Fibroblast of skin of left quadriceps (primary cell): ENCODE results near the gene WDR70.
"Not testable (repeated sequence)": the region's sequence is repeated elsewhere in the genome, so short reads cannot be mapped to it uniquely, and the experiment has no call there.

Experiments
- DNase-seq, 2 experiments: peaks; one replicate each; pipeline ENCODE4 v3.0.0-alpha.2; 2013; ENCODE audit warnings: low read depth in 2 of 2

WDR70 gene

GRCh38 chr5:37379100-37379628, at the start of gene WDR70:
Gene WDR70, plus strand, starts transcription at chr5:37379318. Its CDS starts 50 bp downstream, at chr5:37379368.
- DNase-seq, result peak; percentile 74 to 77

DNA sequence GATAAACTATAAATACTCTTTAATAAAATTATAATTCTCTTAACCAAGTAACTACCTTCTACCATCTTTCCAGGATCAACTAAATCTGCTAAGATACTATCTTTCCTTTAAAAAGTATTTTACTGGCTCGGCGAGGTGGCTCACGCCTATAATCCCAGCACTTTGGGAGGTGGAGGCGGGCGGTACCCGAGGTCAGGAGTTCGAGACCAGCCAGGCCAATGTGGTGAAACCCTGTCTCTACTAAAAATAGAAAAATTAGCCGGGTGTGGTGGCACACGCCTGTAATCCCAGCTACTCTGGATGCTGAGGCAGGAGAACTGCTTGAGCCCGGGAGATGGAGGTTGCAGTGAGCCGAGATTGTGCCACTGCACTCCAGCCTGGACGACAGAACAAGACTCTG, 44.4 kb upstream of the WDR70 start:
- DNase-seq, result not testable (repeated sequence)

GRCh38 chr5:37342741-37343140, 36.4 kb upstream of the WDR70 start:
- DNase-seq, result not testable (repeated sequence)

DNA sequence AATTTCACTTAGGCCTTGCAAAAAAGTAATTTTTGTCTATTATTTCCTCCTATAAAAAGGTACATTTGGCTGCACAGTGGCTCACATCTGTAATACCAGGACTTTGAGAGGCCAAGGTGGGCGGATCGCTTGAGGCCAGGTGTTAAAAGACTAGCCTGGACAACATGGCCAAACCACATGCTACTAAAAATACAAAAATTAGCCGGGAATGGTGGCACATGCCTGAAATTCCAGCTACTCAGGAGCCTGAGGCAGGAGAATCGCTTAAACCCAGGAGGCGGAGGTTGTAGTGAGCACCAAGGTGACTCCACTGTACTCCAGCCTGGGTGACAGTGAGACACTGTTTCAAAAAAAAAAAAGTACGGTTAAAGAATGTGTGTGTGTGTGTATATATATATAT, 24.0 kb upstream of the WDR70 start:
- no peak for DNase-seq

DNA sequence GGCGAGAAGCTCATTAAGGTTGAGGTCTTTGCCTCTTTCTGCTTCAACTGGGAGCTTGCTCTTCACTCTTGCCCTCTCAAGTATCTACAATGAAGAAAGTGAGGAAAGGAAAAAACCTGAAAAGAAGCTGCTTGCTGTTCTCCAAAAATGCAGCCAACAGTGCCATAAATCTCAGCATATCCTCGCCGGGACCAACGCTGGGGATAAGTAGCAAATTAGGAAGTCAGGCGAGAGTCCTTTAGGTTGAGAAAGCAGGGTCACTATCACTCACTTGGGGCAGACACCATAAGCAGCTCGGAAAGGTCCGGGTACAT, 8.6 kb upstream of the WDR70 start:
- no peak for DNase-seq

DNA sequence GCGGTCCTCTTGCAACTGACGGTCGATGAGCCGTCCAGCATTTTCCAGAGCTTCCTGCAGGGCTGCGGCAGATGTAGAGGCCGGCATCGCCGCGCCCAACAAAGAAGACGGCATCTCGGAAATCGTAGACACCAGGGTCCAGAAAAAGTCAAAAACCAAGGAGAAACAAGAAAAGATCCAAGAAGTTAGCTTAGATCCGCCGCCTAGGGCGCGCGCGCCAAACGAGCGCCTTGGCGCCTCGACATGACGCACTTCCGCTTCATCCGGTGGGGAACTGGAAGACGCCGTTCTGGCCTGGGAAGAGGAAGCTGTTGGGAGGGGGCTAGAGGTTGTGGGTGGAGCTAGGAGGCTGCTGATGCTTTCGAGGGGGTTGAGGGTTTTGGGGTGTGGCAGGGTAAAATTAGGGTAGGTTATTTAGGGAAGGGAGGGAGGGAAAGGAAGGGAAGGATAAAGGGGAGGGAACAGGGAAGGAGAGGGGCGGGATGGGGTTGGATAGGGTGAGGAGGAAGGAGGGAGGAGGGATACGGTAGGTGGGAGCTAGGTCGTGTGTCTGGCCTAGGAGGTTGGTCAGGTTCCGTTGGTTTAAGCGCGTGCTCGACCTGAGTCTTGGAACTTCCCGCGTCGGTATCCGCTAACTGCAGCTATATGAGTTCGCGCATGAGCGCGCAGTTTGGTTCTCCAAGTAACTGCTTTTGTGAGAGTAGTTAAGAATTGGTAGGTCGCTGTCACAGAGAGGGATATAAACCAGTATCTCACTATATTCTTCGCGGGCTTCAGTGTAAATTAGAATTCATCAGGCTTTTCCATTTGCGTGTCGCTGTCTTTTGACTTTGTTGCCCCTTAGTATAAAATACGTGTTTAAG, 8.0 kb upstream of the WDR70 start, which contains the start of gene NUP155:
NUP155 (minus strand) TSS at position 243 of the 863 bp plus-strand sequence; CDS start at position 114, 129 bp downstream.
- DNase-seq, result peak; percentile 90 to 91

DNA sequence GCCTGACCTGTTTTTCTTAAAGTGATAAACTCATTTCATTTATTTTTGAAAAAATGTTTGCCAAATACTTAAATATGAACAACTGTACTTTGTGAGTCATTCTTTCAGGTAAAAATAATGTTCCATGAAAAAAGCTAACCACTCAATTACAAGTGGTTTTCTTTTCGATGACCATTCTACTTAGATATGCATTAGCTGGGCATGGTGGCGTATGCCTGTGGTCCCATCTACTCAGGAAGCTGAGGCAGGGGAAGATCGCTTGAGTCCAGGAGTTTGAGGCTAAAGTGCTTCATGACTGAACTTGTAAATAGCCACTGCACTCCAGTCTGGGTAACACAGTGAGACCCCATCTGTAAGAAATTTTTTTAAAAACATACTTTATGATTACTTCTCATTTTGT, 4.0 kb upstream of the WDR70 start:
- no peak for DNase-seq

- not testable (repeated sequence) for DNase-seq
Observed at GRCh38 chr5:37378066-37378465, 1.1 kb upstream of the WDR70 start.

DNA sequence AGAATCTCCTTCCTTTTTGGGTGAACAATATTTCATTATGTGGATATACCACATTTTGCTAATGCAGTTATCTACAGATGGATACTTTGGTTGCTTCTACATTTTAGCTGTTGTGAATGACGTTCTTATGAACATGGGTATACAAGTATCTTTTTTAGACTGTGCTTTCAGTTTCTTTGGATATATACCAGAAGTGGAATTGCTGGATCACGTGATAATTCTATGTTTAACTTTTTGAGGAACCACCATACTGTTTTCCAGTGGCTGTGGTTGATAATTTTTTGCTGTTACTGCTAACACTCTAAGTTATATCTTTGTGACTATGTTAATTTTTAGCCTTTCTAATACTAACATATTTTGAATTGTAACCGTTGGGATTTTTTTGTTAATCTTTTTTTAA, 12.5 kb downstream of the WDR70 start:
- no peak for DNase-seq

DNA sequence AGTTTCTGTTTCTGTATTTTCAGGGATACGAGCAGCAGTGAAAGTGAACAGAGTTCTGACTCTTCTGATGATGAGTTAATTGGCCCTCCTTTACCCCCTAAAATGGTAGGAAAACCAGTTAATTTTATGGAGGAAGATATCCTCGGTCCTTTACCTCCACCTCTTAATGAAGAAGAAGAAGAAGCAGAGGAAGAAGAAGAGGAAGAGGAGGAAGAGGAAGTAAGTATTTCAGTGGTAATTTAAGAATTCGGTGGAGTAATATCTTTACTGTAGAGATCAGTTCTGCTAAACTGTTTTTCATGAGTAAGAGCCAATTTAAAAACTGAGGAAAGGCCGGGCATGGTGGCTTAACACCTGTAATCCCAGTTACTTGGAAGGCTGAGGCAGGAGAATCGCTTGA, 17.2 kb downstream of the WDR70 start:
- DNase-seq, result no peak

DNA sequence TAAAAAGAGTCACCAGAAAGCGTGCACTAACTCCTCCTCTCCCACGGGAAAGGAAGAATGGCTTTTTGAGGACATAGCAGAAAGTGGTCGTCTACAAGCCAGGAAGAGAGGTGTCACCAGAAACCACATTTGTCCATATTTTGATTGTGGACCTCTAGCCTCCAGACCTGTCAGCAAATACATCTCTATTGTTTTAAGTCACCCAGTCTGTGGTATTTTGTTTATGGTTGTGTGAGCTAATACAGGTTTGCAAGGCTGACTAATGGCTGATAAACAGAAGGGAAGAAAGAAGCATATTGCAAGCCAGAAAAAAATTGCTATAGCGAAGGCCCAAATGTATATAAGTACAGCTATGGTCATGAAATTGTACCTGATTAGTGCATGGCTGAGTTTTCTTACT, 21.4 kb downstream of the WDR70 start:
- no peak for DNase-seq

- no peak for DNase-seq
Observed at GRCh38 chr5:37412515-37412914, 33.4 kb downstream of the WDR70 start.

DNA sequence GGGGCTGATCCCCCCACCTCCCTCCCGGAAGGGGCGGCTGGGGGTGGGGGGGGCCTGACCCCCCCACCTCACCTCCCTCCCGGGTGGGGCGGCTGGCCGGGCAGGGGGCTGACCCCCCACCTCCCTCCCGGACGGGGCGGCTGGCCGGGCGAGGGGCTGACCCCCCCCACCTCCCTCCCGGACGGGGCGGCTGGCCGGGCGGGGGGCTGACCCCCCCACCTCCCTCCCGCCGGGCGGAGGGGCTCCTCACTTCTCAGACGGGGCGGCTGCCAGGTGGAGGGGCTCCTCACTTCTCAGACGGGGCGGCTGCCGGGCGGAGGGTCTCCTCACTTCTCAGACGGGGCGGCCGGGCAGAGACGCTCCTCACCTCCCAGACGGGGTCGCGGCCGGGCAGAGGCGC, 36.3 kb downstream of the WDR70 start:
- not testable (repeated sequence) for DNase-seq

GRCh38 chr5:37417347-37417746, 38.2 kb downstream of the WDR70 start:
- DNase-seq, result no peak

DNA sequence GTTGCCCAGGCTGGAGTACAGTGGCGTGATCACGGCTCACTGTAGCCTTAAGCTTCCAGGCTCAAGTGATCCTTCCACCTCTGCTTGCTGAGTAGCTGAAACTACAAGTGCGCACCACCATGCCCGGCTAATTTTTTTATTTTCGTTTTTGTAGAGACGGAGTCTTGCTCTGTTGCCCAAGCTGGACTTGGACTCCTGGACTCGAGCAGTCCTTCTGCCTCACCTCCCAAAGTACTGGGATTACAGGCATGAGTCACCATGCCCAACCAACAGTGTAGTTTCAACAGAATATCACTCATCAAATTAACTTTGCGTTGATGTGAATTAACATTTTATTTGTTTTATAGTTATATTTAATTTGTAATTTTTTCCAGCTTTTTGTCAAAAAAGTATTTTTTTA, 45.3 kb downstream of the WDR70 start:
- DNase-seq, result no peak

- DNase-seq, result no peak
Observed at GRCh38 chr5:37428044-37428443, 48.9 kb downstream of the WDR70 start.

DNA sequence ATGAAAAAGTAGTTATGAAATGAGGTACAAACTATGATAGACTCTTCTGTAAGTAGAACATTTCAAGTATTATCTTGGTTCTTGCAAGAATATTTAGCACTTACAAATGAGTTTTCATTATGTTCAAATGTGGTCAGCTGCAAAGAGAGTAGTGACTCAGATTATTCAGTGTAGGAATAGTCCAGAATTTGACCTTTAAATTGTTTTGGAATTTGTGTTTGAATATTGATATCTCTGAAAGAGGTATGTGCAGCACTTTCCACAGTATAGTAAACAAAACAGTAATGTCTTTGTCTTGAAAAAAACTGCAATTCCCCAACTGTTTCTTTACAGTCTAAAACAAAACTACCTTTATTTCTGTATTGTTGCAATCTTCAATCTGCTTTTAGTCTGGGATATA, 56.1 kb downstream of the WDR70 start:
- DNase-seq, result no peak

DNA sequence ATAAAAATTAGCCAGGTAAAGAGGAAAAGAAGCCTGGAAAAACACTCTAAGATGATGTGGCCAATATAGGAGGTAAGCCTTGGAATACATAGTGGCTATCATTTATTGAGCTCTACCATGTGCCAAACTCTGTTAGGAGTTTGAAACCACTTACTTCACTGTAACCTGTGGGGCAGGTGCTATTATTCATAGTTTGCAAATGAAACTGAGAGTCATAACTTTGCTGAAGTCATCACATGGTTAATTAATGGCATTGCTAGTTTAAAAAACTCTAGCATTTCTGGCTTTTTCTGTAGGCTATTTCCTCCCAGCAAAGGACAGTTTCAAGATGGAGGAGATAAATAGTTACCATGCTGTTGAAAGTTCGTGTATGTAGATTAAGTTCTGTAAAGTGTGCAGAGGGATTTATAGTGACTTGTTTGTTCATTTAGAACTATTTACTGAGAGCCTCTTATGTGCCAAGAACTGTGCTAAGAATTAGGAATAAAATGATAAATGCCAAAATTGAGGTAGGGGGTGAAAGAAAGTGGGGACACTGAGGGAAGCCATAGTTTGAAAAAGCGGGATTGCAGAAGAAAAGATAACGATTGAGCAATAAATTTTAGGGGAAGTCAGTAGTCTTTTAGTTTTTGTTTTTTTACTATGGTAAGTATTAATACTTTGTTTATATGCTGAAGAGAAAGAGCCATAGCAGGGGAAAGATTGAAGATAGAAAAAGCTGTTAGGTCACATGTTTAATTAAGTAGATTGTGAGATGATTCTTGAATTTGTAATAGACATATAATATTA, 57.2 kb downstream of the WDR70 start:
- DNase-seq, result no peak

GRCh38 chr5:37437711-37438110, 58.6 kb downstream of the WDR70 start:
- no peak for DNase-seq

GRCh38 chr5:37445783-37446182, 66.7 kb downstream of the WDR70 start:
- not testable (repeated sequence) for DNase-seq

DNA sequence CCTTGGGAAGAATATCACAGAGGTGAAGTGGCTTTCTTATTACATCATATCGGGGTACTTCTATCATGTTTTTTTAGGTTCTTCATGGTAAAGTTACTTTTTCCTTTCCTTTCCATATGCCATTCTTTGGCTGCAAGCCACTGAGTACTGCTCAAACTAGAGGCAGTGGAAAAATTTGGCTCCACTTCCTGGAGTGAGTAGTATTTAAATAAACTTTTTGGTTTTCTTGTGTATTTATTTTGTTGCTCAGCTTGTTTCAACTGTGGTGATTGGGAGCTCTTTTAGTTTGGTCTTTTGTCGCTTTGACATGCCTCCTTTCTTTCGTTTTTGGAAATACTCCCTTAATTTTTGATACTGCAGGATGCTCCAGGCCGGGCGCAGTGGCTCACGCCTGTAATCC, 69.8 kb downstream of the WDR70 start:
- no peak for DNase-seq

DNA sequence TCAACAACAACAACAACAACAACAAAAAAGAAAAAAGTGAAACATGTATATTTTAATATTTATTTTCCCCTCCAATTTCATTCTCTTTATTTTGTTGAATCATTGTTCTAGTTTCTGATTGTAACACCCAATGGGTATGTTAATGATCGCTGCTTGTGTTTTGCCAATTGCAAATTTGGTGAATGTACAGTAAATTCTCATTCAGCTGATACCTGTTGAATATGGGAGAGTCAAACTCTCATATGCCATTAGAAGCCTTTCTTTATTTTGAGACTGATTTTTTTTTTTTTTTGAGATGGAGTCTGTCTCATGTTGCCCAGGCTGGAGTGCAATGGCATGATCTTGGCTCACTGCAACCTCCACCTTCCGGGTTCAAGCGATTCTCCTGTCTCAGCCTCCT, 72.9 kb downstream of the WDR70 start:
- DNase-seq, result not testable (repeated sequence)

- not testable (repeated sequence) for DNase-seq
Observed at GRCh38 chr5:37453252-37453651, 74.1 kb downstream of the WDR70 start.
